GM12878 (cell line): ENCODE results near the gene CCDC197. TPM values are rescaled to one million over a fixed set of nuclear protein-coding genes. Genes with fewer than 3 reads are reported as not detected.

Experiments used
- ATF3 ChIP-seq: IDR thresholded peaks from 2 replicates; pipeline ENCODE4 v1.6.1; 2011; ENCODE audit warnings: low read depth, mild to moderate bottlenecking, low read length, moderate library complexity, borderline replicate concordance; ENCODE audit errors: extremely low read depth
- ESRRA ChIP-seq: IDR thresholded peaks from 2 replicates; pipeline ENCODE4 v1.6.1; 2012; ENCODE audit warnings: mild to moderate bottlenecking, low read length, improper control_type of control experiment
- HDAC6 ChIP-seq: fragments of 200-600 bp; sonication (generic); IDR thresholded peaks from one replicate; pipeline ENCODE4 v1.8.0; 2017; ENCODE audit warnings: antibody characterized with exemption; ENCODE audit not compliant: unreplicated experiment
- IRF4 ChIP-seq: IDR thresholded peaks from 2 replicates; pipeline ENCODE4 v1.6.1; 2011; ENCODE audit warnings: low read depth, low read length
- LARP7 ChIP-seq: fragments of 450-650 bp; IDR thresholded peaks from 2 replicates; pipeline ENCODE4 v1.6.1; 2017; ENCODE audit warnings: mild to moderate bottlenecking
- MLLT1 ChIP-seq: fragments of 450-650 bp; IDR thresholded peaks from 2 replicates; pipeline ENCODE4 v1.6.1; 2016; ENCODE audit warnings: mild to moderate bottlenecking
- MYB ChIP-seq: fragments of 150-350 bp; IDR thresholded peaks from 2 replicates; pipeline ENCODE4 v1.6.1; 2014; ENCODE audit warnings: mild to moderate bottlenecking, low read depth, low read length, borderline replicate concordance
- NFYA ChIP-seq: IDR thresholded peaks from 2 replicates; pipeline ENCODE4 v1.6.1; 2011; ENCODE audit warnings: low read depth, mild to moderate bottlenecking, low read length, improper control_type of control experiment, borderline replicate concordance
- NR2C1 ChIP-seq: fragments of 450-650 bp; IDR thresholded peaks from 2 replicates; pipeline ENCODE4 v1.6.1; 2017; ENCODE audit warnings: antibody characterized with exemption, mild to moderate bottlenecking, moderate library complexity
- NRF1 ChIP-seq: conservative IDR thresholded peaks from 2 replicates; pipeline ENCODE4 v1.6.1; 2011; ENCODE audit warnings: mild to moderate bottlenecking, low read depth, low read length, improper control_type of control experiment
- RAD51 ChIP-seq: fragments of 450-650 bp; IDR thresholded peaks from 2 replicates; pipeline ENCODE4 v1.6.1; 2016; ENCODE audit warnings: moderate library complexity, mild to moderate bottlenecking, inconsistent platforms
- RELB ChIP-seq: fragments of 450-650 bp; IDR thresholded peaks from 2 replicates; pipeline ENCODE4 v1.6.1; 2017; ENCODE audit warnings: low read depth, mild to moderate bottlenecking, moderate library complexity
- SREBF1 ChIP-seq: IDR thresholded peaks from 2 replicates; pipeline ENCODE4 v1.6.1; 2012; ENCODE audit warnings: mild to moderate bottlenecking, low read length
- SUZ12 ChIP-seq: fragments of 200-600 bp; sonication (generic); IDR thresholded peaks from one replicate; pipeline ENCODE4 v1.6.1; 2018; ENCODE audit warnings: antibody characterized with exemption, mild to moderate bottlenecking; ENCODE audit not compliant: unreplicated experiment
- YBX1 ChIP-seq: fragments of 450-650 bp; IDR thresholded peaks from 2 replicates; pipeline ENCODE4 v1.6.1; 2016; ENCODE audit warnings: antibody characterized with exemption
- ZBED1 ChIP-seq: IDR thresholded peaks from 2 replicates; pipeline ENCODE4 v1.6.1; 2016; ENCODE audit warnings: borderline replicate concordance
- ZNF207 ChIP-seq: fragments of 450-650 bp; IDR thresholded peaks from 2 replicates; pipeline ENCODE4 v1.6.1; 2014; ENCODE audit warnings: antibody characterized with exemption, mild to moderate bottlenecking, borderline replicate concordance
- ZNF592 ChIP-seq: fragments of 450-650 bp; IDR thresholded peaks from 2 replicates; pipeline ENCODE4 v1.6.1; 2017; ENCODE audit warnings: mild to moderate bottlenecking, moderate library complexity
- ZNF687 ChIP-seq: fragments of 450-650 bp; IDR thresholded peaks from 2 replicates; pipeline ENCODE4 v1.6.1; 2017; ENCODE audit warnings: mild to moderate bottlenecking, moderate library complexity
- polyA plus RNA-seq, 11 experiments: library from polyadenylated mRNA; depleted of rRNA in 4 of 11; unstranded in 6 of 11; stranded (reverse) in 5 of 11; fragments of >200 nt; fragmentation: Nextera tagmentation in 4 of 11; fragmentation: Illumina TruSeq in 1 of 11; extraction: Ambion mirVana in 4 of 11; extraction: Trizol in 1 of 11; gene quantifications; 1 replicate in 1 of 11; 2 replicates in 10 of 11; pipeline versions ENCODE4 v1.2.1 to v1.2.3, GENCODE V29; 2011 to 2016; ENCODE audit warnings: inconsistent platforms in 2 of 11, missing spikeins in 2 of 11, low read depth in 1 of 11
- total RNA-seq, 4 experiments: library from RNA; depleted of rRNA in 3 of 4; stranded (reverse); fragments of >200 nt in 3 of 4; fragmentation: Illumina TruSeq in 1 of 4; extraction: Trizol in 1 of 4; gene quantifications; 2 replicates each; pipeline versions ENCODE4 v1.2.1 to v1.2.3, GENCODE V29; 2013 to 2021

Gene CCDC197
- total and polyA plus RNA-seq, 10 of the 15 experiments (the other 5 are each of a cell fraction or from before 2014, with no cell fraction given): 0.12 TPM; not detected in 9

- TF ChIP-seq ZNF592 (no peak), NFYA (no peak), ESRRA (peak; percentile 95; the same call in 1 of the 2 replicates), MLLT1 (no peak; the same call in 1 of the 2 replicates), IRF4 (no peak), SUZ12 (no peak), ZNF687 (peak; percentile 99), NR2C1 (peak; percentile 88), RAD51 (no peak), RELB (peak; percentile 89; the same call in 1 of the 2 replicates), ATF3 (no peak), SREBF1 (no peak), ZNF207 (no peak), LARP7 (no peak), HDAC6 (no peak), MYB (no peak), YBX1 (no peak), NRF1 (no peak), ZBED1 (no peak)
Observed at GRCh38 chr14:93989939-93990338, 7.2 kb upstream of the CCDC197 start (continued).
